Stimulated activated CD8-positive, alpha-beta memory T cell treated with anti-CD3 and anti-CD28 coated beads, Interleukin-12 subunit alpha, Interleukin-12 subunit beta, amount 100 ng/mL, for 4 hours (primary cell): Measurements from ENCODE around the gene PRR5L.

Source experiments
- DNase-seq: peaks from one replicate; pipeline ENCODE4 v3.0.0-alpha.2; 2020; ENCODE audit warnings: low read depth

The PRR5L gene

DNA sequence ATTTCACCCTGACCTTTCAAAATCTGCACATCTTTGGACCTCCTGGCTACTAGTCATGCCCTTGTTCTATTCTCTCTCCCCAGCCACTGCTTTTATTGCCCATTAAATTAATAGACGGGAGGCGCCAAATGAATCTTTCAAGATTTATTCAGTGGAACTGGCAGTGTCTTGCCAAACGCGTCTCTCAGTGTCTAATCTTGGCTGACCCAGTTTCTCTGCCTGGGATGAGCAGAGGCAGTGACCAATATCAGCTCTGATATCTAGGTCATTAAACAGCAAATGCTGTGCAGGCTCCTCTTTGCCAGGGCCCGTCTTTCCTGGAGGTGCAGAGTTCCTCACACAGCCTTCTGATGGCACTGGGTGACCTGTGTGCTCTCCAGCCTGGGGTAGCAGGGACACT lies 140.0 kb downstream of the PRR5L start:
- no peak for DNase-seq

- DNase-seq, result no peak
These were observed 140.5 kb downstream of the PRR5L start for GRCh38 chr11:36436589-36436988.

DNA sequence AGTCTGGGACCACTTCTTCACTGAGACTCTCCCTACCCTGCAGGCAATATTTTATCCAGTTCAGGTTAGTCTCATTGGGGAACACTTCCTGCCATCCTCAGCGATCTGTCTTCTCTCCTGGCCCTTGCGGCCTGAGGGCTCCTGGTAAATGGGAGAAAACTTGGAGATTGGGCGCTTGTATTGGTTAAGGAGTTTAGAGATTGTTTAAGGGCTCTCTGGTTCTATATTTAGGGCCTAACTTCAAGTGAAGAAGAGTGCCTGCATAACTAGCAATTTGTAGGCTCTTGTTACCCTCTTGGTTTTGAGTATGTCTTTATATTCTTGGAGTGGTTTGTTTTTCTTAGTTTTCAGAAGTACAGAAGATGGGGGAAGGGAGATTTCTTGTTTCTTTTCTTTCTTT lies 141.3 kb downstream of the PRR5L start:
- no peak for DNase-seq

- DNase-seq, result no peak
These were observed 142.0 kb downstream of the PRR5L start for GRCh38 chr11:36438126-36438525.

DNA sequence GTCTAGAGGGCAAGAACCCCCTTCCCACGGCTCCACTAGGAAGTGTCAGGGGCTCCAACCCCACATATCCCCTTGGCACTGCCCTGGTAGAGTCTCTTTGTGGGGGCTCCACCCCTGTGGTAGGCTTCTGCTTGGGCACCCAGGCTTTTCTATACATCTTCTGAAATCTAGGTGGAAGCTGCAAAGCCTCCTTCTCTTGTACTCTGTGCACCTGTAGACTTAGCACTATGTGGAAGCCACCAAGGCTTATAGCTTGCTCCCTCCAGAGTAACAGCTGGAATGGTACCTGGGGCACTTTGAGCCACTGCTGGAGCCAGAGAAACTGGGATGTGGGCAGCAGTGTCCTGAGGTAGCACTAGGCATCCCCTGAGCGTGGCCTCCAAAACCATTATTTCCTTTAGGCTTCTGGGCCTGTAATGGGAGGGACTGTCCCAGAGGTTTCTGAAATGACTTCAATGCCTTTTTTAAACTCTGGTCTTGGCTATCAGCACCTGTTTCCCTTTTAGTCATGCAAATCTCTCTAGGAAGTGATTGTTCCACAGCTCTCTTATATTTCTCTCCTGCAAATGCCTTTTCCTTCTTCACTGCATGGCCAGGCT lies 145.6 kb downstream of the PRR5L start:
- DNase-seq, result no peak

- no peak for DNase-seq
These were observed 147.6 kb downstream of the PRR5L start for GRCh38 chr11:36443661-36444060.

DNA sequence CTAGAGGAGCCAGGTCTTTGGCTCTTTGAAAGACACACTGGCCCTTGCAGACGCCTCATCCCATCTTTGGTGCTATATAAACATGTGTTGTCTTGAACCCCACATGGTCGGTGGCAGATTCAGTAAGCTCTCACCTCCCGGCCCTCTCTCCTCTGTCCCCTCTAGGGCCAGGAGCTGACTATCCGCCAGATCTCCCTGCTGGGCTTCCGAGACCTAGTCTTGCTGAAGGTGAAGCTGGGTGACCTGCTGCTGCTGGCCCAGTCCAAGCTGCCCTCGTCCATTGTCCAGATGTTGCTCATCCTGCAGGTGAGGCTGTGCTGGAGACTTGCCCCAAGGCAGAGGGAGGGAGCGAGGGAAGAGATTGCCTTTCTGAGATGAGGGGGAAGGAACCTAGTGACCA lies 150.0 kb downstream of the PRR5L start:
- no peak for DNase-seq

GRCh38 chr11:36447514-36447913 lies 151.4 kb downstream of the PRR5L start:
- DNase-seq, result no peak

- DNase-seq, result no peak
These were observed 151.9 kb downstream of the PRR5L start for GRCh38 chr11:36447947-36448346.

GRCh38 chr11:36449561-36450096 lies 153.5 kb downstream of the PRR5L start:
- no peak for DNase-seq

DNA sequence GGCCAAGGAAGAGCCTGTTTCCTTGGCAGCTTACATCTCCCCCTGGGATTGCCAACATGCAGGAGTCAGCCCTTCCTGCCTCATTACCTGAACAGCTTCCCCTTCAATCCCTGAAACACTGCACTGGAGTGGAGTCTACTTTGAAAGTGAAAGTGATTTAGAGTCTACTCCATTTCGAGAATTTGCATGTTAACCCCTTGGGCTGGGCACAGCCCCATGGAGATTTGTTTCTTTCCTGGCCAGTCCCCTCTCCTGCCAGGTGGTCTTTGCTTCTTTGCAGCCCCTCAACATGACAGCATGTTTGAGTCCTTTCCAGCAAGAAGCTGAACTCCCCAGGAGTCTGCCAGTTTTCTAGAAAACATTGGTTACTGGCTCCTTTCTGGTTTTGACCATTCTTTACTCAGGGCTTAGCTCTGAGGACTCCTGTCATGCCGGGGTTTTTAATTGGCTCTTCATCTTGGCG lies 154.1 kb downstream of the PRR5L start:
- no peak for DNase-seq

DNA sequence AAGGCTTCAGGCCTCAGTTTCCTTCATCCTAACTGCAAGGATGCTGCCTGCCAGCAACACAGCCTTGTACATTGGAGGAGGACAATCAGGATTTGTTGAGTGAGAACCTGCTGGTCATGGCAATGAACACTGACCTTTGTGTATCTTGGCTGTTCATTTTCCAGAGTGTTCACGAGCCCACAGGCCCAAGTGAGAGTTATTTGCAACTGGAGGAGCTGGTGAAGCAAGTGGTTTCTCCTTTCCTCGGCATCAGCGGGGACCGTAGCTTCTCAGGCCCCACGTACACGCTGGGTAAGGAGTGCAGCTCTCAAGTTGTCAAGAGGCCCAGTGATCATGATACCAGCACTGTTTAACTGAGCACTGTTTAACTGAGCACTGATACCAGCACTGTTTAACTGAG lies 155.0 kb downstream of the PRR5L start:
- DNase-seq, result no peak

- no peak for DNase-seq
These were observed 155.6 kb downstream of the PRR5L start for GRCh38 chr11:36451681-36452080.

- no peak for DNase-seq
These were observed 156.3 kb downstream of the PRR5L start for GRCh38 chr11:36452236-36452940.

GRCh38 chr11:36452961-36453360 lies 156.9 kb downstream of the PRR5L start:
- DNase-seq, result no peak

DNA sequence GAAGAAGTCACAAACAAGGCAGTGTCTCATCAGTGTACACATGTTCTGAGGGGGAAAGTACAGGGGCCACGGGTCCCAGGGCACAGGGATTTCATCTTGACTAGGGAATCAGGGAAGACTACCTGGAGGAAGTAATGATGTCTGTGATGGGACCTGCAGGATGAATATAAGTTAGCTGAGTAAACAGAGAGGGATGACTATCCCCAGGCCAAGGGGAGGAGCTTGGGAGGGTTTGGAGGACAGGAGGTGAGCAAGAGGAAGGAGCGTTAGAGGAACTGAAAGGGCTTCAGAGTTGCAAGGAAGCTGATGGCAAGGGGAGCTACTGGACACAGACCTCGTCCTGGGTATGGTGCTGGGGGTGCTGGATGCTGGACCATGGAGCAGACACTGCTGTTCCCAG lies 157.6 kb downstream of the PRR5L start:
- no peak for DNase-seq

DNA sequence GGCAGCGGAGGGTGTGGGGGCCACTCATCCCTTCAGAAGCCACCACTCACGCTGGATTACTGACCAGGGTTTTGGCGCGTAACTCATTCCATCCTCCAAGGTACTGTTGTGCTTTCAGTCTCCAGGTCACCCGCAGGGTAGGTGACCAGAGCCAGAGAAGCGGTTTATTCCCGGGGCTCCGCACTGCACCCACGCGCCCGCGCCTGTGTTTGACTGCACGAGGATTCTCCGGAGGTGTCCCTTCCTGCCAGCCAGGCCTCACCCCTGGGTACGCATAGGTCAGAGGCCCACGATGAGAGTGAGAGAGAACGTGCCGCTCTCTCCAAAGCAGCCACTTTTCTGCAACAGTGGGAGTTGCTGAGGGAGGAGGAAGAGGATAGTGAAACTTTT lies 158.5 kb downstream of the PRR5L start:
- no peak for DNase-seq

DNA sequence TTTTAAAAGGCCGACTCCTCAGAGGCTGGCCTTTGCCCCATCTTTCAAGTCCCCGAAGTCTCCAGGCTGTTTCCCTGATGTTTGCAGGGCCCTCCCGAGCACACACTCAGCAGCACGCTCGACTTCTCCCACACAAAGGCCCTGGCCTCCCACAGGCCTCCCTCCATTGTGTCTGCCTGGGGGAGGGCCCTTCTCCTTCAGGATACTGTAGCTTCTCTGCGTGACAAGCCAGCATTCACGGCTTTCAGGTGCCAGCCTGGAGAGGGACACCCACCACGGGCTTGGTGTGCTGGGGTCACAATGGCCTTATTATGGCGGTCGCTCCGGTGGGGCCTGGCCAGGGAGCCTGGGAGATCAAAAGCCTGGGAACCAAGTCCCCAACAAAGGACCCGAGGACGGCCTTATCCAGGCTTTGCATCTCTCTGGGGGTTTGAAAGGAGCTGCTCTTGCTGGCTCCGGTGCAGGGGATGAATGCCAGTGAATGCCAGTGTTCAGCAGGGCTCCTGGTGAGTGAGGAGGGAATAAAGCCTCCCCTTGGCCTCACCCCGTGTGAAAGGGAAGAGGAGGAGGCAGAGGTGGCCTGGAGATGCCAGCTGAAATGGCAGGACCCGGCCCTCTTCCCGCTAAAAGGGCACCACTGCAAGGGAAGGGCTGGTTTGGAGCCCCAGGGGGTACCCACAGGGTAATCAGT lies 159.0 kb downstream of the PRR5L start:
- DNase-seq, result no peak

GRCh38 chr11:36455658-36456111 lies 159.6 kb downstream of the PRR5L start:
- DNase-seq, result no peak

GRCh38 chr11:36456156-36456555 lies 160.1 kb downstream of the PRR5L start:
- no peak for DNase-seq

DNA sequence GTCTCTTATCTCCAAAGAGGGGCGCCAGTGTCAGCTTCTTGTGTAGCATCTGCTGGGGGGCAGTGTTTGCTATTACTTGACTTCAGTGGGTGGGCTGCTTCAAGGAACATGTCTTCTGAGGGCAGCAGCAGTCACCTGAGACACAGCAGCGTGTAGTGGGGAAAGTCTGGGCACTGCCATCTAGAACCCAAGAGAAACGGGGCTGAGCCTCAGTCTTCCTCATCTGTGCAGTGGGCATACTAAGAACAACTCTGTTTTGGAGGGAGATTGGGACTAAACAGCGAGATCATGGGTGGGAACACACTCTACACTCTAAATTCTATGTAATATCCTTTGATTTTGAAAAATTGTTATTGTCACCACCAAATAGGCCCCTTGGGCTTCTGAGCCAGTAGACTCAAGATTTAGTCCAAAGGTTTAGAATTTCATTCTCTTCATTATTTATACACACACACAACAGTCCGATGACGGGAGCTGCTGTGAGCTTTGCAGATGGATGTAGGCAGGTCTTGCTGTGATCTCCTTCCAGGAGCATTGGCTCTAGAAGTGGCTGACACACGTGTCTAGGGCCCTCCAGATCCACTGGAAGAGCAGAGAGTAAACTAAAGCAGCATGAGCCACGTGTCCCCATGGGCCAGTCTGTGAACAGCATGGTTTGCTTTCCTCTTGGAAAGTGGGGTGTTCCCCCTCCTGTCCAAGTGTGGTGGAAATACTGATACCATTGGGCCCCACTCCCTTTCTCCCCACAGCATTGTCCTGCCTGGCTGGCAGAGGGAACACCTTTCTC lies 162.2 kb downstream of the PRR5L start:
- no peak for DNase-seq

DNA sequence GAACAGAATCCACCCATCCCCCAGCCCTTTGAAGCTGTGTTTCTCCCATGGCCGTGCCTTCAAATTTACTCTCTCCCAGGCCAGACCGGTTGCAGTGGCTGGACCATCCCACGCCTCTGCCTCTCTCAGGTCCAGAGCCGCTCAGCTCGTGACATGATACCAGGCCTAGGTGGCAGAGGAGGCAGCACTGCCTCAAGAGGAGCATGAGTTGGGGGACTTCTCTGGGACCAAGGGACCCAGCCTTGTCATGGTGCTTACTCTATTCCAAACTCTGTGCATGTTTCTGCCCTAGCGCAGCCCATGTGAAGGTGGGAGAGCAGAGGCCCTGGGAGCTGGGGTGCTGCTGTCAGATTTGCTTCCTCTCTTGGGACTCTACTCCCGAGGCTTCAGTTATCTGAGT lies 163.0 kb downstream of the PRR5L start:
- no peak for DNase-seq
